HG03521 (cell line): ENCODE data around the gene EXOC3L2.

Experiments used
- ATAC-seq: cut with Tn5 transposase; IDR thresholded peaks from one replicate; pipeline ENCODE4 v1.9.1; 2021; ENCODE audit warnings: mild to moderate bottlenecking, moderate library complexity; ENCODE audit not compliant: unreplicated experiment

The EXOC3L2 gene

DNA sequence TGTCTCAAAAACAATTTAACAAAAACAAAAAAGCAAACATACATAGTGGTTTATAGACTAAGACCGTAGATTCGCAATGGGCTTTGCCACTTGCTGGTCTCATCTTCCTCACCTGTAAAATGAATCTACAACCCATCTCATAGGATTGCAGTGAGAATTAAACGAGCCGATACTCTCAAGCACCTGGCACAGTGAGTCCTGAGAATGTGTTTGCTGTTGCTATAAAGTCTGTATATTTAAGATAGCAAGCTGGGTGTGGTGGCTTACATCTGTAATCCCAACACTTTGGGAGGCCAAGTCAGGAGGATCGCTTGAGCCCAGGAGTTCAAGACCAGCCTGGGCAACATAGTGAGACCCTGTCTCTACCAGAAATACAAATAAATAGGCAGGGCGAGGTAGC lies 22.5 kb downstream of the EXOC3L2 start:
- no peak for ATAC-seq

- ATAC-seq, result no peak
Measured at GRCh38 chr19:45218911-45219743, 26.1 kb downstream of the EXOC3L2 start.

DNA sequence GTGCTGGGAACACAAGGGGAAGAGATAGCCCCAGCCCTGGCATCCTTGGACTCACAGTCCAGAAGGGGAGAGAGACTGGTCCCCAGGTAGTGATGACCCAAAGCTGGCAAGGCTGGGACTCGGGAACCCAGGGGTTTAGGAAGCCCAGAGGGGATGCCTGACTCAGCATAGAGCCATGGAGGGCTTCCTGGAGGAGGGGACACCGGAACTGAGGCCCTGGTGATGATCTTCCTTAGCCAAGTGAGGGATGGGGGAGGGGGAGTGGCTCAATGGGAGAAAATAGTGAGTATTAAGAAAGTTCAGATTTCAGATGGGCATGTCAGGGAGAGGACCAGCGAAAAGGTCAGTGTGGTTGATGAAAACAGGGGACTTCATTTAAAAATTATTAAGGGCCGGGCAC lies 26.8 kb downstream of the EXOC3L2 start:
- ATAC-seq, result no peak

- no peak for ATAC-seq
Measured at GRCh38 chr19:45217957-45218334, 27.3 kb downstream of the EXOC3L2 start.

DNA sequence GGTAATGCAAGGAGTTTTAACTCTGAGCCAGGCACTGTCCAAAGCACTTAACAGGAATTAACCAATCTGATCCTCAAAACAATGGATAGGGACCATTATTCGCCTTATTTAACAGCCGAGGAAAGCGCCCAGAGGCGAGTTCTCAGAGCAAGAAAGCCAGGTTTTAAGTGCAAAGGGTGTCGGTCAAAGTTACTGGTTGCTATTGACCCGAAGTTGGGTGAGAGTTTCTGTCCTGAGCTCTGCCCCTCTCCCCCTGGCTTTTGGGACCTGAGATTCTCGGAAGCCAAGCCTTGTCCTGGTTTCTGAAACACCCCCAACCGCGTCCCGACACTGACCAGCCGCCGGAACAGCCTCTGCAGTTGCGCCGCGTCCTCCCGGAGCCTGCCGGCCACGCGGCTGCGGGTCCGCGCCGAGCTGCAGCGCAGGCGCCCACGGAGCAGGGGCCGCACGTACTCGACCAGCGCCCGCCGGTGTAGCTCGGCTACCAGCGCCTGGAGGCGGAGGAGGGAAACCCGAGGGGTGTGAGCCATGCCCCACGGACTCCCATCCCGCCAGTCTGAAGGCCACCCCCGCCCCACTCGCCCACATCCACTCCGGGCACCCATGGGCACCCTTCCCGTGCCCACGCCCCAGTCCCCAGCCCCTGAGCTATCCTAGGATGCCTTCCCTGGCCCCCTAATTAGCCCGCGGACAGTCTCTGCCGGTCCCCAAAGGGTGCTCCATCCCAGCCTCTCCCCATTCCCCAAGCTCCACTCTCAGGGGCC lies 27.8 kb downstream of the EXOC3L2 start:
- no peak for ATAC-seq

- ATAC-seq, result no peak
Measured at GRCh38 chr19:45216667-45217066, 28.5 kb downstream of the EXOC3L2 start.

- ATAC-seq, result no peak
Measured at GRCh38 chr19:45215391-45216191, 29.6 kb downstream of the EXOC3L2 start.

GRCh38 chr19:45213031-45213430 lies 32.2 kb downstream of the EXOC3L2 start:
- no peak for ATAC-seq

- no peak for ATAC-seq
Measured at GRCh38 chr19:45211751-45212381, 33.3 kb downstream of the EXOC3L2 start.

GRCh38 chr19:45206328-45206727 lies 38.9 kb downstream of the EXOC3L2 start:
- ATAC-seq, result no peak

DNA sequence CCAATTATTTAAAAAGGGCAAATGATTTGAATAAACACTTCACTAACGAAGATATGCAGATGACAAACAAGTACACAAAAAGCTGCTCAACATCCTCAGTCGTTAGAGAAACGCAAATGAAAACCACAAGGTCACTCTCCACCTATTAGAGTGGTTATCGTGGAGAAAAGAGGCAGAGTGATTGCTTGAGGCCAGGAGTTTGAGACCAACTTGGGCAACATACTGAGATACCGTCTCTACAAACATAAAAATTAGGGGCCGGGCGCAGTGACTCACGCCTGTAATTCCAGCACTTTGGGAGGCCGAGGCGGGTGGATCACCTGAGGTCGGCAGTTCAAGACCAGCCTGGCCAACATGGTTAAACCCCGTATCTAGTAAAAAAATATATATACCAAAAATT lies 39.4 kb downstream of the EXOC3L2 start:
- ATAC-seq, result no peak

DNA sequence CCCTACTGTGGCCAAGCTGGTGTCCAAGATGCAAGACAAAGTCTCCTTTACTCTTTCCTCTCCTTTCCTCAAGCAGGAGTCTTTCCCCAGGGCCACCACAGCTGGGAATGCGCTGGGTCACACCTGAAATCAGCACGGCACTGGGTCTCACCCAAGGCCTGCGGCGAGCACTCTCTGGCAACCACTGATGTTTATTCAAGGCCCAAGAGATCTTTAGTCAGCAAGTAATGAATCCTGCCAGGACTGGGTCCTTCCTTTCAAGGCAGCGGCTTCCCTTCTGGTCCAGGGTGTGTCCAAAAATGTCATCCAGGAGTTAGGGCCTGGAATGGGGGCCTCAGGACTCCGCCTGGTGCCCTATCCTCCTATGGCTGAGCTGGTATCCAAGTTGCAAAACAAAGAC lies 42.6 kb downstream of the EXOC3L2 start:
- no peak for ATAC-seq

- no peak for ATAC-seq
Measured at GRCh38 chr19:45200568-45200967, 44.6 kb downstream of the EXOC3L2 start.

DNA sequence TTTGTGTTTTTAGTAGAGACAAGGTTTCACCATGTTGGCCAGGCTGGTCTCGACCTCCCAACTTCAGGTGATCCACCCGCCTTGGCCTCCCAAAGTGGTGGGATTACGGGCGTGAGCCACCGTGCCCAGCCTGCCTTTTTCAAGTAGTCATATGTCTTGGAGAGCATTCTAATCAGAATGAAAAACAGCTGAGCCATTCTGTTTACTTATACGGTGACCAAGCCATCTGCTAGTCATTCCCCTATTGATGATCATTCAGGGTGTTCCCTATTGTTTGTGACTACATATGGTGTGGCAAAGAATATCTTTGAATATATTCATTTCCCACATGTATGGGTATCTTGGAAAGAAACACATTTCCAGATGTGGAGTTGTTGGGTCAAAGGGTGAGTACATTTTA lies 49.4 kb downstream of the EXOC3L2 start:
- no peak for ATAC-seq

- ATAC-seq, result no peak
Measured at GRCh38 chr19:45191375-45191774, 53.8 kb downstream of the EXOC3L2 start.

DNA sequence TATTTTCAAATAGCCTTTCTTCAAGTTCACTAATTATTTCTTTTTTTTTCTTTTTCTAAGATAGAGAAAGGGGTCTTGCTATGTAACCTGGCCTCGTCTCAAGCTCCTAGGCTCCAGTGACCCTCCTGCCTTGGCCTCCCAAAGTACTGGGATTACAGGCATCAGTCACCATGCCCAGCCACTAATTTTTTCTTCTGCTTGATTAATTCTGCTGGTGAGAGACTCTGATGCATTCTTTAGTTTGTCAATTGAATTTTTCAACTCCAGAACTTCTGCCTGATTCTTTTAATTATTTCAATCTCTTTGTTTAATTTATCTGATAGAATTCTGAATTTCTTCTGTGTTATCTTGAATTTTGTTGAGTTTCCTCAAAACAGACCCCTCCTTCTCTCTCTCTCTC lies 55.2 kb downstream of the EXOC3L2 start:
- ATAC-seq, result no peak

DNA sequence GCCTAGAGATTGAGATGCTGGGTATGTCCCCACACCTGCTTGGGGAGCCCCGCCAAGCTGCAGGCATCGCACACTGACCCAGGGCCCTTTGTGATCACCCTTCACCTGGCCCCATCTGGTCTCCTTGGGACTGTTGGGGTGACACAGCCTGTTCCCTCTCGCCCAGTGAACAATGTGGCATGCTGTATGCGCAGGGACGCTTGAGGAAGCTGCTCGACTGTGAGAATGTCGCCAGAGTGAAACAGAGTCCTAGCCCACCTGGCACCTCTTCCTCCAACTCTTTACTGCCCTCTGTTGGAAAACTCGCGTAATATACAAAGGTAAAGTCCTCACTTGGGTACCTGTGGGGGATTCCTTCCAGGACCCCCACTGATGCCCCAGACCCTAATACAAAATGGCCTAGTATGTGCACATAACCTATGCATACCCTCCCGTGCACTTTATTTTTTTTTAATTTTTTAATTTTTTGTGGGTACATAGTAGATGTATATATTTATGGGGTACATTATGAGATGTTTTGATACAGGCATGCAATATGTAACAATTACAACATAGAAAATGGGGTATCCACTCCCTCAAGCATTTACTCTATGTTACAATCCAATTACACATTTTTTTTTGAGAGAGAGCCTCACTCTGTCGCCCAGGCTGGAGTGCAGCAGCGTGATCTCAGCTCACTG lies 57.6 kb downstream of the EXOC3L2 start:
- no peak for ATAC-seq

GRCh38 chr19:45186509-45187334 lies 58.5 kb downstream of the EXOC3L2 start:
- no peak for ATAC-seq

- no peak for ATAC-seq
Measured at GRCh38 chr19:45184115-45184514, 61.1 kb downstream of the EXOC3L2 start.

GRCh38 chr19:45182758-45183157 lies 62.4 kb downstream of the EXOC3L2 start:
- ATAC-seq, result no peak
